HG02852 (cell line): ENCODE results near the gene ZBTB5.
"Not testable (repeated sequence)": the region's sequence is repeated elsewhere in the genome, so short reads cannot be mapped to it uniquely, and the experiment has no call there.

ENCODE experiments used
- ATAC-seq: cut with Tn5 transposase; IDR thresholded peaks from one replicate; pipeline ENCODE4 v1.9.1; 2021; ENCODE audit warnings: mild to moderate bottlenecking, moderate library complexity; ENCODE audit not compliant: unreplicated experiment

ZBTB5 gene

GRCh38 chr9:37452611-37453010, 12.6 kb downstream of the ZBTB5 start:
- ATAC-seq: no peak

- ATAC-seq: no peak
Observed at GRCh38 chr9:37451628-37452027, 13.6 kb downstream of the ZBTB5 start.

DNA sequence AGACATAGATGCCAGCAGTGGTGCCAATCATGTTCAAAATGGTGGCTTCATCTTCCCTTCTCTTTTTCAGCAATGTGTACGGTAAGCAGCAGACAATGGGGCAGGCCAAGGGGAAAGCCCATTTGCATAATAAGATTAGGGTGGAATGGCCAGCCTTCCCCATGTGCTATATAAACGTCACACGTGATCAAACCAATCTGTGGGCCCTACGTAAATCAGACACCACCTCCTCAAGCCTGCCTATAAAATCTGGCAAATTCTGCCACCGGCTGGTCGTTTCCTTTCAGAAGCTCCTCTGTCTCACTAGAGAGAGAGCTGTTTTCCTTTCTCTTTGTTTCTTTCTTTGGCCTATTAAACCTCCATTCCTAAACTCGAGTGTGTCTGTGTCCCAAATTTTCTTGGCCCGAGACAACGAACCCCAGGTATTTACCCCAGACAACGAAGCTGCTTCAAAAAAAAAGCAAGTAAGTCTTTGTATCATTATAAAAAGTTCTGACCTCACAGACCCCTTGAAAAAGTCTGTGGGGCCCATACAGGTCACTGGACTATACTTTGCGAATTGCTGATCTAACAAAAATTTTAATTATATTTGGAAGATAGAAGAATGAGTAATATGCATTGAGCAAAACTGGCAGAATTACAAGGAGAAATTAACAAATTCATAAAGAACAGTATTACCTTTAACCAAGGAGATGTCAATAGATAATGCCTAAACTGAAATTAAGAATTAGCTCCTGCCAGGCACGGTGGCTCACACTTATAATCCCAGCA, 15.2 kb downstream of the ZBTB5 start:
- ATAC-seq: no peak

DNA sequence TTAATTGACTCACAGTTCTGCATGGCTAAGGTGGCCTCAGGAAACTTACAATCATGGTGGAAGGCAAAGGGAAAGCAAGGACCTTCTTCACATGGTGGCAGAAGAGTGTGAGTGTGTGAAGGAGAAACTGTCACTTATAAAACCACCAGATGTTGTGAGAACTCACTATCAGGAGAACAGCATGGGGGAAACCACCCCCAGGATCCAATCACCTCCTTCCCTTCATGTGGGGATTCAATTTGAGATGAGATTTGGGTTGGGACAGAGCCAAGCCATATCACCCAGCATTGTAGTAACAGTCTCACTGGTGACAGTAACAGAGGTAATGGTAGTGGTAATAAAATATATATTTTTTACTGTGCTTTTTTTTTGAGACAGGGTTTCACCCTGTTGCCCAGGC, 18.1 kb downstream of the ZBTB5 start:
- no peak for ATAC-seq

- no peak for ATAC-seq
Observed at GRCh38 chr9:37446401-37446800, 18.8 kb downstream of the ZBTB5 start.

DNA sequence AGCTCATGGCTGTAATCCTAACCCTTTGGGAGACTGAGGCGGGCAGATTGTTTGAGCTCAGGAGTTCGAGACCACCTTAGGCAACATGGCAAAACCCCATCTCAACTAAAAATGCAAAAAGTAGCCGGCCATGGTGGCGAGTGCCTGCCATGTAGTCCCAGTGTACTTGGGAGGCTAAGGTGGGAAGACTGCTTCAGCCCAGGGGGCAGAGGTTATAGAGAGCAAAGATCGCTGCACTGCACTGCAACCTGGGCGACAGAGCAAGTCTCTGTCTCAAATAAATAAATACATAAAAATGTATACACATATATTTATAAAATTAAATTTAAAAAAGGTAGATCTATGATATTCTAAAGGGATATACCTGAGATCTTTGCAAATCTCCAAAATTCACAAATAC, 19.4 kb downstream of the ZBTB5 start:
- ATAC-seq: no peak

GRCh38 chr9:37444890-37445289, 20.4 kb downstream of the ZBTB5 start:
- no peak for ATAC-seq

DNA sequence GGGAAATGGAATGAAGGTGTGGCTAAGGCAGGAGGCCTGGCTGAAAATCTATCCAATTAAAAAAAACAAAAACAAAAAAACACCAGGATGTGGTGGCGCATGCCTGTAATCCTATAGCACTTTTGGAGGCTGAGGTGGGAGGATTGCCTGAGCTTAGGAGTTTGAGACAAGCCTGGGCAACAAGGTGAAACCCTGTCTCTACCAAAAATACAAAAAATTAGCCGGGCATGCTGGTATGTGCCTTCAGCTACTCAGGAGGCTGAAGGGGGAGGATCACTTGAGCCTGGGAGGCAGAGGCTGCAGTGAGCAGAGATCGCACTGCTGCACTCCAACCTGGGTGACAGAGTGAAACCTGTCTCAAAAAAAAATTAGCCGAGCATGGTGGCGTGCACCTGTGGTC, 21.7 kb downstream of the ZBTB5 start:
- no peak for ATAC-seq

GRCh38 chr9:37442556-37442955, 22.7 kb downstream of the ZBTB5 start:
- ATAC-seq: no peak

DNA sequence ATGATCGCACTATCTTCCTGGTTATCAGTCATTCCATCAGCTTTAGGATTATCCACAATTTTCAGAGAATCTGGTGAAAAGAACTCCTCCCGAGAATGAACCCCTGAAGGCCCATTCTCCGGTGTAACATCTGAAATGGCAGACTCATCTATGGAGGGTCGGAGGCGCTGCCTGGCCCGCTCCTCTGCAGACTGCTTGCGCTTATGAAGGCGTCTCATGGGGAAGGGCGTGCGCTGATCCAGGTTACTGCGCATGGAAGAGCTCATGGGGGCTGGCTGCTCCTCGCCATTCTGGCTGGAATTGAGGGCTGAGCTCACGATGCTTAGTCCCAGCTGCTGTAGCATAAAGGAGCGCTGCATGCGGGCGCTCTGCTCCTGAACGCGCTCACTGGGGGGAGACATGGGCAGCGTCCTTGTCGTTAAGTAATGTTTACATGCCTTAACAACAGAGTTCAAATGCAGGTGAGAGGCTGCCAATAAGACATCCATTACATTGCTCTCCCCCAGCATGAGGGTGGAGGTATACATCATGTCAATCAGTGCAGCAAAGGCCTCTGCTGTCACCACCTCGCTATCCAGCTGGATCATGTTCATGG, 23.4 kb downstream of the ZBTB5 start:
- ATAC-seq: no peak

GRCh38 chr9:37438359-37438758, 26.9 kb downstream of the ZBTB5 start:
- ATAC-seq: no peak

GRCh38 chr9:37437621-37438020, 27.6 kb downstream of the ZBTB5 start:
- ATAC-seq: no peak

- no peak for ATAC-seq
Observed at GRCh38 chr9:37437010-37437409, 28.2 kb downstream of the ZBTB5 start.

DNA sequence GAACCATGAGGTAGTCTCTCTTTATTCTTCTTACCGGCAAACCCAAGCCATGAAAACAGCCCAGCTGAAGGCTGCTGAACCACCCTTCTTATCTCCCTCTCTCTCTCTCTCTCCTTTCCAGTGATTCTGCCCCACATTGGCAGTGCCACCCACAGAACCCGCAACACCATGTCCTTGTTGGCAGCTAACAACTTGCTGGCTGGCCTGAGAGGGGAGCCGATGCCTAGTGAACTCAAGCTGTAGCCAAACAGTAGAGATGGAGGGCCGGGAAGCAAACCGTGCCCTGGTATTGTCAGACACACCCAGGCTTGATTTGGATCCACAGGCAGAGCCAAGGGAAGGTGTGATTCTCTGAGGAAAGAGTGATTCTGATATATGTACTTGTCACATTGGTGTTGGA, 28.7 kb downstream of the ZBTB5 start:
- no peak for ATAC-seq

DNA sequence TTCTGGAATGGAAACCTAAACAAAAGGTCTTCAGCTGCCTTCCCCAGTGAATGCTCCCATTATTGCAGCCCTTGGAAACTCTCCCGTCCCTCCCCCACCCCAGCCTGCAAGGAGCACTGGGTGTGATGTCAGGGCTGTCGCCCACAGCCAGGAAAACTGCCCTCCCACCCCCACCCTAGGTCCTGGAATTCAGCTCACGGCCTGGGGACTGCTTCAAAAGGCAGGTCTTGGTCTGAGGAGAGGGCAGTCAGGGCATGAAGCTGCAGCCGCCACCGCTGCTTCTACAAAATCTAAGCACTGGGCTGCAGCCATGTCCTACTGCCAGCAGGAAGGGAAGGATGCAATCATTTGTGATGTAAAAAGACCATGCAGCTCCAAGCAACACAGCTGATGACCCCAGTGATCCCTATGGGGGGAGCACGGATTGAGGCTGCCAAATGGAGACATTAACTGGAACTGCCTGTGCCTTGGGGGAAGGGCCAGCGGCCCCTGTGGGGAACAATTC, 31.3 kb downstream of the ZBTB5 start:
- ATAC-seq: no peak

DNA sequence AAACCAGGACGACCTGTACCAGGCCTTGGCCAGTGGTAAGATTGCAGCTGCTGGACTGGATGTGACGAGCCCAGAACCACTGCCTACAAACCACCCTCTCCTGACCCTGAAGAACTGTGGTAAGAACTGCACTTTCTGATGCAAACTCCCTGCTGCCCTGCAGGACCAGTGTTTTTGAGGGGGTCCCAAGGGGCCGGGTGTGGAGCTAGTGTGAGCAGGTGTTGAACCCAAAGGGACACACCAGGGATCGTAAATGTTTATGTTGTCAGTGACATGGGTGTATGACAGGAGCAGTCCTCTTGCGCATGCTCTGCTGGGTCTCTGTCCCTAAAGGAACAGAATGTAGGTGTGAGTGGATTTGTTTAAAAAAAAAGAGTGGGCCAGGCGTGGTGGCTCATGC, 33.2 kb downstream of the ZBTB5 start:
- no peak for ATAC-seq

- no peak for ATAC-seq
Observed at GRCh38 chr9:37430841-37431597, 34.2 kb downstream of the ZBTB5 start.

DNA sequence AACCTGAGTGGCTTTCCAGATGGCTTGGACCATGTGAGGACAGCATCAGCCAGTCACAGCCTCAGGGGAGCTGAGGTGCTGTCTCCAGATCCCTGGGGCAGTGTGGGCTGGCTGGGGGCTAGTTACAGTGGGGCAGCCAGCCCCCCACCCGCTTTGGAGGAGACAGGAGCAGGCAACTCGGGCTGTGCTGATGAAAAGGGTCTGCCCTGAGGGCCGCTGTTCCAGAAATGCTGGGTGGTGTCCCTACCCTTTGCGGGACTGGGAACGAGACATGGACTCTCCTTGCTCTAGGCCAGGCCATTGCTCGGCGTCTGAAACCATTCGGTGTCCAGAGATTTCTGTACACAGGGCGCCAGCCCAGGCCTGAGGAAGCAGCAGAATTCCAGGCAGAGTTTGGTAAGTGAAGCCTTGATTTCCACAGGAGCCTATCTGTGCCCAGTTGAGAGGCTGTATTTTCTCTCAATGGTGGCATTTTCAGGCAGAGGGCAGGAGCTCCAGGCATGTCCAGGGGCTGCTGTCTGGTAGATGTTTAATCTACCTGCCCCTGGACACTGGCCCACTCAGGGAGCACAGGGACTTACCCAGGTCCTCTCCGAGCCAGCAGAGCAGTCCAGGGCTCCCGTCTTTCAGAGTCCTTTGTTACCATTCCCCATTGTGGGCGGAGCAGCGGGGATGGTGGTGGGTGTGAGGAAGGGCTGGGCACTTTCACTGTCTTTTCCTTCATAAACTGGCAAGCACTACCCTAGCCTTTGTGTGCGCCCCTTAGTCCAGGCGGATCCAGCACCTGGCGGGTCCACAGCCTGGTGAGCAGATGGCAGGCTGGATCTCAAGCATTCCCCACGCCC, 35.6 kb downstream of the ZBTB5 start:
- no peak for ATAC-seq

DNA sequence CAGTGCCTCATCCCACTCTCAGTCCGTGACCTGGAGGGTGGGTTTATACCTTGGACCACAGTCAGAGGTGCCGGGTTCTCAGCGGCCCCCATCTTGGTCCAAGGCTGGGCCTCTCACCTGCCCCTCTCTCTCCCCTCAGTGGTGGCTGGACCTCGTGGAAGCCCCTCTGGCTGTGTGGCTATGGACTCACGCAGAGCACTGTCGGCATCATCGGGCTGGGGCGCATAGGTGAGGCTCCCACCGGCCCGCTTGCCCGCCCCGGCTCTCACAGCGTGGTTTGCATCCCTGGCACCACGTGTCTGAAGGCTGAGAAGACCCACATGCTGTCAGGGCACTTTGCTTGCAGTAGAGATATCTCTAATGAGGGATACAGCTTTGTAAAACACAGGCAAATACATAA, 36.9 kb downstream of the ZBTB5 start:
- ATAC-seq: no peak

DNA sequence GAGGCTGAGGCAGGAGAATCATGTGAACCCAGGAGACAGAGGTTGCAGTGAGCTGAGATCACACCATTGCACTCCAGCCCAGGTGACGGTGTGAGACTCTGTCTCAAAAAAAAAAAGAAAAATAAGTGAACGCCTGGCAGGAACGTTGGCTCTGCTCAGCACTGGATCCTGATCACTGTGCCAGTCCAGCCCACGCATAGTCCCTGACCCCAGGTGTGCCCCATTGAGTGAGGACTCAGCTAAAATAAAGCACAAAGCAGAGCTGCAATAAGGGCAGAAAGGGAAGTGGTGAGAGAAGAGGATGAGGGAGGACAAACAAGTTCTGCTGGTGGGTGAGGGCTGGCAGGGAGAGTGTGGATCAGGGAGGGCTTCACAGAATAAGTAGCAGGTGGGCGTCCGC, 38.4 kb downstream of the ZBTB5 start:
- no peak for ATAC-seq

DNA sequence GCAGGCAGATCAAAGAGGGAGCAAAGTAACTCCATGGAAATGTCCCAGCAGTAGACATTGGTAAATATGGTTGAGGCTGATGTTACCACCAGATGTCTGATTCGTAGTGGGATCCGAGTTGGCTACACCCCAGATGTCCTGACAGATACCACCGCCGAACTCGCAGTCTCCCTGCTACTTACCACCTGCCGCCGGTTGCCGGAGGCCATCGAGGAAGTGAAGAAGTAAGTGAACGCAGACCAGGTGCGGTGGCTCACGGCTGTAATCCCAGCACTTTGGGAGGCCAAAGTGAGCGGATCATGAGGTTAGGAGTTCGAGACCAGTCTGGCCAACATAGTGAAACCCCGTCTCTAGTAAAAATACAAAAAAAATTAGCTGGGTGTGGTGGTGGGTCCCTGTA, 38.8 kb downstream of the ZBTB5 start:
- ATAC-seq: not testable (repeated sequence)
